HEK293 (cell line): ENCODE measurements around the gene ST8SIA5.
A peak's percentile ranks its signal among the peaks of the same experiment; 100 is the strongest.

Source experiments
- CTCF ChIA-PET: fragments of 350-600 bp; formaldehyde crosslinking; extraction: SDS; loops from one replicate; lab custom pipeline; 2021; ENCODE audit warnings: antibody characterized with exemption; lab: Yijun Ruan, JAX
- POLR2A ChIA-PET: fragments of 300-600 bp; formaldehyde crosslinking; extraction: SDS; loops from one replicate; lab custom pipeline; 2020; ENCODE audit warnings: antibody characterized with exemption, inconsistent platforms; lab: Yijun Ruan, JAX
- H3K27ac ChIP-seq: fragments of 200-500 bp; sonication (Bioruptor generic); 2 replicates; pipeline ENCODE4 v1.5.1; 2014; ENCODE audit warnings: low read depth, low read length, control low read depth, inconsistent platforms; ENCODE audit errors: extremely low read depth
- H3K36me3 ChIP-seq, 2 experiments: fragments of 200-500 bp in 1 of 2; sonication (Bioruptor generic) in 1 of 2; 1 replicate in 1 of 2; 2 replicates in 1 of 2; pipeline ENCODE4 v1.5.1; 2014 to 2017; ENCODE audit warnings: inconsistent platforms in 2 of 2, low read length in 2 of 2; ENCODE audit not compliant: control insufficient read depth in 2 of 2, insufficient read depth in 1 of 2
- H3K4me1 ChIP-seq: fragments of 200-500 bp; sonication (Bioruptor generic); 2 replicates; pipeline ENCODE4 v1.5.1; 2014; ENCODE audit warnings: mild to moderate bottlenecking, low read length, inconsistent platforms; ENCODE audit not compliant: control insufficient read depth, insufficient read depth
- H3K4me3 ChIP-seq: 2 replicates; pipeline ENCODE4 v1.5.1; 2011; ENCODE audit warnings: low read depth, mild to moderate bottlenecking, control low read depth, low read length, moderate library complexity
- H3K9me3 ChIP-seq: fragments of 200-500 bp; sonication (Bioruptor generic); 2 replicates; pipeline ENCODE4 v1.5.1; 2014; ENCODE audit warnings: low read depth, low read length, inconsistent platforms; ENCODE audit not compliant: control insufficient read depth, insufficient read depth
- ATF2 ChIP-seq: fragments of 450-650 bp; formaldehyde crosslinking; IDR thresholded peaks from 2 replicates; pipeline ENCODE4 v1.5.1; 2016; ENCODE audit warnings: missing biosample characterization, missing genetic modification characterization, low read depth
- PBX3 ChIP-seq: sonication (generic); formaldehyde crosslinking; IDR thresholded peaks from 2 replicates; pipeline ENCODE4 v1.8.1; 2022; ENCODE audit warnings: mild to moderate bottlenecking, moderate library complexity, missing genetic modification reagents
- PRDM1 ChIP-seq: fragments of 450-650 bp; formaldehyde crosslinking; IDR thresholded peaks from 2 replicates; pipeline ENCODE4; 2016; ENCODE audit warnings: missing biosample characterization, missing genetic modification characterization
- RBAK ChIP-seq: fragments of 450-650 bp; formaldehyde crosslinking; IDR thresholded peaks from 2 replicates; pipeline ENCODE4 v1.5.1; 2016; ENCODE audit warnings: missing biosample characterization, missing genetic modification characterization
- SCRT2 ChIP-seq: fragments of 450-650 bp; formaldehyde crosslinking; IDR thresholded peaks from 2 replicates; pipeline ENCODE4 v1.5.1; 2016; ENCODE audit warnings: missing biosample characterization, missing genetic modification characterization
- TCF7L2 ChIP-seq: IDR thresholded peaks from 2 replicates; pipeline ENCODE4 v1.6.1; 2011; ENCODE audit warnings: low read depth, mild to moderate bottlenecking, inconsistent platforms, low read length, moderate library complexity, borderline replicate concordance
- ZBTB1 ChIP-seq: fragments of 450-650 bp; formaldehyde crosslinking; IDR thresholded peaks from 2 replicates; pipeline ENCODE4 v1.5.1; 2016; ENCODE audit warnings: missing biosample characterization, missing genetic modification characterization
- ZBTB11 ChIP-seq: fragments of 450-650 bp; formaldehyde crosslinking; conservative IDR thresholded peaks from 2 replicates; pipeline ENCODE4 v1.5.1; 2016; ENCODE audit warnings: low read depth, missing biosample characterization, missing genetic modification characterization
- ZNF10 ChIP-seq: fragments of 450-650 bp; formaldehyde crosslinking; IDR thresholded peaks from 2 replicates; pipeline ENCODE4 v1.5.1; 2017; ENCODE audit warnings: missing biosample characterization, missing genetic modification characterization
- ZNF138 ChIP-seq: fragments of 450-650 bp; formaldehyde crosslinking; IDR thresholded peaks from 2 replicates; pipeline ENCODE4 v1.5.1; 2016; ENCODE audit warnings: missing biosample characterization, missing genetic modification characterization, borderline replicate concordance
- ZNF157 ChIP-seq: fragments of 450-650 bp; formaldehyde crosslinking; IDR thresholded peaks from 2 replicates; pipeline ENCODE4 v1.5.1; 2016; ENCODE audit warnings: missing biosample characterization, missing genetic modification characterization
- ZNF223 ChIP-seq: fragments of 450-650 bp; formaldehyde crosslinking; IDR thresholded peaks from 2 replicates; pipeline ENCODE4 v1.5.1; 2016; ENCODE audit warnings: missing biosample characterization, missing genetic modification characterization
- ZNF292 ChIP-seq: fragments of 450-650 bp; formaldehyde crosslinking; IDR thresholded peaks from 2 replicates; pipeline ENCODE4 v1.5.1; 2016; ENCODE audit warnings: low read depth, missing biosample characterization, missing genetic modification characterization, borderline replicate concordance
- ZNF366 ChIP-seq: fragments of 450-650 bp; formaldehyde crosslinking; conservative IDR thresholded peaks from 2 replicates; pipeline ENCODE4 v1.5.1; 2016; ENCODE audit warnings: missing biosample characterization, missing genetic modification characterization
- ZNF426 ChIP-seq: fragments of 450-650 bp; formaldehyde crosslinking; IDR thresholded peaks from 2 replicates; pipeline ENCODE4 v1.5.1; 2017; ENCODE audit warnings: missing biosample characterization, missing genetic modification characterization, mild to moderate bottlenecking, inconsistent platforms, moderate library complexity
- ZNF529 ChIP-seq: fragments of 450-650 bp; formaldehyde crosslinking; IDR thresholded peaks from 2 replicates; pipeline ENCODE4 v1.5.1; 2017; ENCODE audit warnings: missing genetic modification characterization, missing biosample characterization; ENCODE audit not compliant: insufficient replicate concordance
- ZNF596 ChIP-seq: fragments of 450-650 bp; IDR thresholded peaks from 2 replicates; pipeline ENCODE4 v1.5.0; 2018; ENCODE audit warnings: missing biosample characterization, mild to moderate bottlenecking, missing genetic modification characterization, moderate library complexity
- ZNF664 ChIP-seq: fragments of 450-650 bp; formaldehyde crosslinking; IDR thresholded peaks from 2 replicates; pipeline ENCODE4 v1.5.1; 2016; ENCODE audit warnings: missing biosample characterization, missing genetic modification characterization
- TF ChIP-seq, protein P1 (sequence below): fragments of 450-650 bp; formaldehyde crosslinking; IDR thresholded peaks from 2 replicates; pipeline ENCODE4 v1.5.1; 2016; ENCODE audit warnings: missing biosample characterization, missing genetic modification characterization, low read depth

Gene ST8SIA5

GRCh38 chr18:46720092-46720491 is 36.8 kb downstream of the ST8SIA5 start:
- no peak overlapping the region for H3K4me3 ChIP-seq
- TF ChIP-seq ZNF10 (no peak), ZNF529 (no peak), PRDM1 (tag by site-specific recombination) (no peak), ZNF138 (tag by site-specific recombination) (no peak), TCF7L2 (no peak), ZNF157 (tag by site-specific recombination) (no peak), SCRT2 (tag by site-specific recombination) (no peak)
- TF ChIP-seq, all 188 proteins: peak for 0
- POLR2A ChIA-PET = no interaction called here
- no peaks in the 10 kb centered on the region for H3K4me1 ChIP-seq
- no peak overlapping the region for H3K27ac ChIP-seq
- H3K36me3 ChIP-seq = no peaks in the 10 kb centered on the region
- CTCF ChIA-PET = interaction anchor here (0.6 kb wide), 1 partner anchor 1707 kb away, joined by 3 read pairs; no protein-coding TSS in a partner anchor
- H3K9me3 ChIP-seq = no peaks in the 10 kb centered on the region

DNA sequence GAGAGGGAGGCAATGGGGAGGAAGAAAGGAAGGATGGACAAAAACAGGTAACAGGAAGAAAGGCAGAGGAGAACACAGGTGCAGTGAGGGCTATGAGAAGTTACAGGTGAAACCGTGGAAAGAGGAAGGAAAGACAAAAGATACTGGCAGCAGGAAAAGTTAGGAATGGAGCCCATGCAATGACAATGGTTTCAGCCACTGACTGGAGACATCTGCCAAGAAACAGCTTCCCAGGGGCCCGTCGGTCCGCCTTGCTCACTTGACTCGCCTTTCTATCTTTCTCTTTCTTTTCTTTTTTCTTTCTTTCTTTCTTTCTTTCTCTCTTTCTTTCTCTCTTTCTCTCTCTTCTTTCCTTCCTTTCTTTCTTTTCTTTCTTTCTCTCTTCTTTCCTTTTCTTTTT is 37.5 kb downstream of the ST8SIA5 start:
- H3K4me3 ChIP-seq = no peak overlapping the region
- no peaks in the 10 kb centered on the region for H3K9me3 ChIP-seq
- CTCF ChIA-PET = interaction anchor here (0.6 kb wide), 1 partner anchor 1708 kb away, joined by 3 read pairs; no protein-coding TSS in a partner anchor
- TF ChIP-seq ZNF366 (tag by site-specific recombination) = 0 out of 2 replicates have a peak, but pooled peaks have one; percentile 45
- TF ChIP-seq ZNF223 (tag by site-specific recombination) = no peak
- TF ChIP-seq, all 188 proteins: peak for 1
- no peaks in the 10 kb centered on the region for H3K36me3 ChIP-seq
- H3K27ac ChIP-seq = no peak overlapping the region
- POLR2A ChIA-PET = no interaction called here
- H3K4me1 ChIP-seq = no peaks in the 10 kb centered on the region

DNA sequence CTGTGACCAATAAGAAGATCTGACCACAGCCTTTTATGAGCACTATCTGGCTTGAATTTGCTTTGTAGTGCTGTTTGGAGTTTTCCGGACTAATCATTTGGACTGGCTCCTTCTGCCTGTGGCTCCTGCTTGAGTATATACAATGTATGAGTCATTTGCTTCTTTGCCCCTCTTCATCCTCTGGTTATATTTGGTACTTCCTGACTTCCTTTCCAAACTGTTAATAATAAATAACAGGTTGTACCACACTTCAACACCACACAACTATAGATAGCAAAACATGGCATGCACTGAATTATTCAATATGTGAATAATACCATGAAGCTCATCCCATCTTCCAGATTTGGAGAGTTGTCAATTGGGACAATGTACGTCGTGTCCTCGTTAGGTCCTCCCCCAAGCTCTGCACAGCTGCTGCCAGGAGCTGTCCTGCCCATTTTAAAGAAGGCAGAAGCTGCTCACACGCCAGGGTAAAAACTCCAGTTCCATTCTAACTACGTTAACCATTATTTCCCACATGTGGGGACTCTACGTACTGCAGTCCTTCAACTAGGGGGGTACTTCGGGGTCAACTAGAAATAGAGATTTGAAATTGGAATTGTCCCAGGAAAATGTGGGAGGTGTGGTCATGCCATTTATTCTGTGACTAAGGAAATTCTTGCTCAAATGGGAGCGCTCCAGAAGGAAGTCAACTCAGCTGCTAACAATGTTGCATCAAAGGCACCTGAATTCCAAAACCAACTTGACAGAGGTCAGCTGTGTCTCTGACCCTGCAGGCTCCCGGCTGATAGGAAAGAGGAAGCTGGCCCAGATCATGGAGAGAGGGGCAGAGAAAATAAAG is 38.1 kb downstream of the ST8SIA5 start:
- POLR2A ChIA-PET = interaction anchor here (0.7 kb wide), 1 partner anchor 1115 kb away, joined by 4 read pairs; no protein-coding TSS in a partner anchor
- CTCF ChIA-PET = interaction anchor here (0.6 kb wide), 1 partner anchor 910 kb away, joined by 4 read pairs; no protein-coding TSS in a partner anchor
- H3K4me3 ChIP-seq = no peak overlapping the region

More for the DNA sequence above, 38.1 kb downstream of the ST8SIA5 start:
- no peaks in the 10 kb centered on the region for H3K4me1 ChIP-seq
- TF ChIP-seq, protein P1, sequence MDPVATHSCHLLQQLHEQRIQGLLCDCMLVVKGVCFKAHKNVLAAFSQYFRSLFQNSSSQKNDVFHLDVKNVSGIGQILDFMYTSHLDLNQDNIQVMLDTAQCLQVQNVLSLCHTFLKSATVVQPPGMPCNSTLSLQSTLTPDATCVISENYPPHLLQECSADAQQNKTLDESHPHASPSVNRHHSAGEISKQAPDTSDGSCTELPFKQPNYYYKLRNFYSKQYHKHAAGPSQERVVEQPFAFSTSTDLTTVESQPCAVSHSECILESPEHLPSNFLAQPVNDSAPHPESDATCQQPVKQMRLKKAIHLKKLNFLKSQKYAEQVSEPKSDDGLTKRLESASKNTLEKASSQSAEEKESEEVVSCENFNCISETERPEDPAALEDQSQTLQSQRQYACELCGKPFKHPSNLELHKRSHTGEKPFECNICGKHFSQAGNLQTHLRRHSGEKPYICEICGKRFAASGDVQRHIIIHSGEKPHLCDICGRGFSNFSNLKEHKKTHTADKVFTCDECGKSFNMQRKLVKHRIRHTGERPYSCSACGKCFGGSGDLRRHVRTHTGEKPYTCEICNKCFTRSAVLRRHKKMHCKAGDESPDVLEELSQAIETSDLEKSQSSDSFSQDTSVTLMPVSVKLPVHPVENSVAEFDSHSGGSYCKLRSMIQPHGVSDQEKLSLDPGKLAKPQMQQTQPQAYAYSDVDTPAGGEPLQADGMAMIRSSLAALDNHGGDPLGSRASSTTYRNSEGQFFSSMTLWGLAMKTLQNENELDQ (tag by site-specific recombination) = no peak
- TF ChIP-seq RBAK = no peak
- no peak for TF ChIP-seq ZNF596 (tag by site-specific recombination)
- no peak for TF ChIP-seq PBX3 (CRISPR knock-in tag)
- TF ChIP-seq ZNF426 = no peak
- no peak for TF ChIP-seq ZBTB1 (tag by site-specific recombination)
- no peak for TF ChIP-seq ATF2 (tag by site-specific recombination)
- TF ChIP-seq ZNF223 (tag by site-specific recombination) = no peak
- TF ChIP-seq ZNF292 (tag by site-specific recombination) = no peak
- no peak for TF ChIP-seq ZNF664
- TF ChIP-seq ZBTB11 (tag by site-specific recombination) = no peak
- H3K9me3 ChIP-seq = no peaks in the 10 kb centered on the region
- no peaks in the 10 kb centered on the region for H3K36me3 ChIP-seq
- H3K27ac ChIP-seq = no peak overlapping the region
